Activated T-cell treated with anti-CD3 and anti-CD28 coated beads for 48 hours (primary cell): ENCODE data around the gene GNAI3.
A peak's percentile ranks its signal among the peaks of the same experiment; 100 is the strongest.

Experiments used
- DNase-seq: peaks from one replicate; pipeline ENCODE4 v3.0.0-alpha.2; 2020; ENCODE audit warnings: low read depth

Gene GNAI3

GRCh38 chr1:109546311-109547109 is 1.9 kb upstream of the GNAI3 start:
- peak; percentile 77 for DNase-seq

GRCh38 chr1:109547463-109548320 is 723 bp upstream of the GNAI3 start:
- no peak for DNase-seq

- no peak for DNase-seq
Observed at GRCh38 chr1:109556563-109556962, 8.1 kb downstream of the GNAI3 start.

DNA sequence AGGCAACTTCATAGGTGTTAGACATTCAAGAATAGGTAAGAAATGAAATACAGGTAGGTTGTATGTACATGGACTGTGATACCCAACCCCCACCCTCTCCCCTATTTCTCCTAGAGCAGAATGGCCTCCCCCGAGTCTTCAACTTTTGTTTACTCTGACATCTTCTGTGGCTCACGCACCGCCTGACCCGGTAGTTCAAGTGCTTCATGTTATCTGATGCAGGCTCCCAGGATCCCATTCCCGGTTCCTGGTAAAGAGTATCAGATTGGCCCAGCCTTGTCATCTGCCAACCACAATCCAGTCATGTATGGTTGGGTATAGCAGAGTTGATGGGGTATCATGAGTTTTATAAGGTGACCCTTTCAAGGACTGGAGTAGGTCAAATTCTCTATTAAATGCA is 9.1 kb downstream of the GNAI3 start:
- no peak for DNase-seq

DNA sequence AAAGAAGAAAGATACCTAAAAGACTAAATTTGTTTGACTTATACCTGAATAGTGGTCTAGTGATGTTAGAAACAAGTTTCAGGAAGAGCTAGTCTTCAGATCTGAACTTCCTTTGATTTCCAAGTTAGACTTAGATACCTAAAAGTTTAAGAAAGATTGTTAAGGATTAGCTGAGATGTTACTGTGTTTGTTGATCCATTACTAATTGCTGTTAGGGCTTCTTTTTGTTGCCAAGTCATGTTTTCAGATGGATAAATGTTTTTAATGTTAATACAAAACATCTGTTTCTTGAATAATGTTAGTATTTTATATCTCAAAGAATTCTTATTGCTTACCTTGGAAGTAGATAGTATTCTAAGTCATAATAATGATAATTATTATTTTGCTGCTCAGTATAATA is 11.6 kb downstream of the GNAI3 start:
- DNase-seq: no peak

DNA sequence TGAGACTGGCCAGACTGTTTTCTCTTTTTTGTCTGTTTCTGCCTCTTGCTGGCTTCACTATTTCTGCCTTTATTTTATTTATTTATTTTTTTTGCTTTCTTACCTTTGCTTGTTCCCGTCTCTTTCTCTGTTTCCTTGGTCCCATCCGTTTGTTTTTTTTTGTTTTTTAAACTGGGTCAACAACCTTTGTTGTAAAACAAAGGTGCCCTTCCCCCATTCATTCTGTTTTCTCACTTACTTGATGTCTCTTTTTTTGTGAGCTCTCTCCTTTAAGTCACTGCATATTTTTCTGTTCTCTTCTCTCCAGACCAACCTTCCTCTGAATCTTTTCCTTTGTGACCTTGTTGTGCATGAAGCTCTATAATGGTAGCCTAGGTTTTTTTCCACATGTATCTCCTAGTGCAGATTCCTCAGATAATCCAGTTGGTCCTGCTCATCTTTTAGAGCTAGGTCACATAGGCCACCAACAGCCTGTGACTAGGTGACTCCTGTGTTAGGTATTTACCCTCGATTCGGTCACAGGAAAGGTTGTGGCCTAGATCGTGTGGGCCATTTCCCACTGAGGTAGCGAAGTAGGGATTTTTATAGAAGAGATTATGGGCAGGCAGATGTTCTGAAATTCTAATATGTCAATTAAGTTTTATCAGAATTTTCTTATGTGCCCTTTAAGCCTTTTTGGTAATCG is 15.9 kb downstream of the GNAI3 start:
- no peak for DNase-seq

DNA sequence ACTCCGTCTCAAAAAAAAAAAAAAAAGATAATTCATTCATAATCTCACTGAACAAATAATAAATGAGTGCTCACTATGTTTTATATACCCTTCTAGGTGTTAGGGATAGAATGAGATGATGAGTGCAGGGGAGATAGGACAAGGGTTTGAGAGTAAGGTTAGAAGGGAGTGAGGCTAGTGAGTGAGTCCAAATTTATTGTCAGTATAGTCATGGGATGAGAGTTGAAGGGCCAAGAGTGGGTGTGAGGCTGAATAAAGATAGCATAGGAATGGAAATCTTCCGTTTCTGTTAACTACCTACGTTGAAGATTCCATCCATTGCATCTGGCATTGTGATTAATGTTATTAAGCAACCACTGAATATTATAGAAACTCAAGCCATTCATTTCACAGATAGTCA is 16.8 kb downstream of the GNAI3 start:
- no peak for DNase-seq

DNA sequence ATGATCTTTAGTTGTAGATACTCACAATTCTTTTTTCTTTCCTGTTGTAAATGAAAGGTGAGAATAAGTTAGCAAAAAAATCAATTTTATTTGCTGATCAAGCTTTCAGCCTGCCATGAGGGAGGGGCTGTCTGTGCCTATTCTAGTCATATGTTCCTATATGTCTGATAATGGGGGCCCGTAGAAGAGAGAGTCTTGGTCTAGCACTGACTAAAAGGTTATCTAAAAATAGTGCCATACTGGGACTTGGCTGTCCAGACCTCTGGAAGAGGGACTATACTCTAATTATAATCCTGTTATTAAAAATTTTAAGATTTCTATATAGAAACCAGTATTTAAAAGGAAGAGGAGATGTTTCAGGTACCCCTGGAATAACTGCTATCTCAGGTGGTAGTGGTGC is 18.6 kb downstream of the GNAI3 start:
- no peak for DNase-seq

GRCh38 chr1:109567877-109568672 is 19.7 kb downstream of the GNAI3 start:
- DNase-seq: no peak

DNA sequence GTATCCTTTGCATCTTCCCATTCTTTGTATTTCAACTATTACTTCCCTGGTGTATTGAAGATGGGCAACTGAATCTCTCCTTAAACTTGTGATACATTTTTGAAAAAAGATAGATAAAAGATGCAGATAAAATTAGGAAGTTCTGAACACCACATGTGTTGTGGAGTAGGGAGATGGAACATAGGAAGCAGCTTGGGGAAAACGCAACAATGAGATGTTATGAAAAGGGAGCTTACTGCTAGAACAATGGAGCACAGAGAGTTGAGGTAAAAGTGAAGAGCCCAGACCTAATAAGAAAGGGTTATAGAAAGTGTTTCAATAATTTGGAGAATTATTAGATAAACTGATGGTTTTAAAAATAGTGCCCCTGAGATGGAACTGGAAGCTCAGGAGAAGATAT is 20.9 kb downstream of the GNAI3 start:
- DNase-seq: no peak

- DNase-seq: no peak
Observed at GRCh38 chr1:109570414-109570813, 22.0 kb downstream of the GNAI3 start.

DNA sequence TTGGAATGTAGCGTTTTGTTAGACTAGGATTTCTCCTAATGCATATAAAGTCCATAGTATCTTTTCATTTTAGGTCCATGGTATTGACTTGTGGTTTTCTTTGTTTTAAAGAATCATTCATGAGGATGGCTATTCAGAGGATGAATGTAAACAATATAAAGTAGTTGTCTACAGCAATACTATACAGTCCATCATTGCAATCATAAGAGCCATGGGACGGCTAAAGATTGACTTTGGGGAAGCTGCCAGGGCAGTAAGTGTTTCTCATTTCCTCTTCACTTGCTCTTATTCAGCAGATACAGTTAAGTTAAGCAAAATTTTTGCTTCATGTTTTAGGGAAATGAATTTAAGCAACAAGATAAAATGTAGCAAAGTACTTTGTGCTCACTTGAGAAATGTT is 25.4 kb downstream of the GNAI3 start:
- DNase-seq: no peak

DNA sequence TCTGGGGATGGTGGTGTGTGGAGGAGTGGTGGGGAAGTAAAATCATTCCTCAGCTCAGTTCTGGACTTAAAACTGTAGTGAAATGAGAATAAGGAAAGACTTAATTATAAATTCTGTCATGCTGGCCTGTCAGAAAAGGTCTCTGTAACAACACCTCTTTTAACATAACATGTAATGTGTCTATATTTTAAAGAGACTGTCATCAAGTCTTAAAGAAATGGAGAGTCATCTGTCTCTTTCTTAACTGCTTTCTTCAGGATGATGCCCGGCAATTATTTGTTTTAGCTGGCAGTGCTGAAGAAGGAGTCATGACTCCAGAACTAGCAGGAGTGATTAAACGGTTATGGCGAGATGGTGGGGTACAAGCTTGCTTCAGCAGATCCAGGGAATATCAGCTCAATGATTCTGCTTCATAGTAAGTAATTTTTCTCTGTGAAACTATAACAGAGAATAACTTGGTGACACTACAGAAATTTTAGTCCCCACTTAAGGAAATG is 30.6 kb downstream of the GNAI3 start:
- no peak for DNase-seq

DNA sequence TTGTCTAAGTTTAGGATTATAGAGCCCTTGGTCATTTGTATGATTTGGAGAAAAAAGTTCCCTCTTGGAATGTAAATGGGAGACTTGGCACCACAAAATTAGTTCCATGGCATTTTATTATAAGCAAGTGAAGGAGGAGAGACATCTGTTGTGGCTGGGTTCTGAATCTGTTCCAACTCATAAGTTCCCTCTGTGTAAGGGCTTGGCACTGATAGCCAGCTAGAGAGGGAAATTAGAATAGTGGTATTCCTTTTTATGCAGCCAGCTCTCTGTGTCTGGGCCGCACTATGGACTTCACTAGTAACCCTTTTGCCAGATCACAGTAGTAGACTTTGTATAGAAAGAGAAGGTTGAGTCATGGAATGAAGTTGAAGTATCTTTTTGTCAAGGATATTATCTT is 31.1 kb downstream of the GNAI3 start:
- DNase-seq: no peak

DNA sequence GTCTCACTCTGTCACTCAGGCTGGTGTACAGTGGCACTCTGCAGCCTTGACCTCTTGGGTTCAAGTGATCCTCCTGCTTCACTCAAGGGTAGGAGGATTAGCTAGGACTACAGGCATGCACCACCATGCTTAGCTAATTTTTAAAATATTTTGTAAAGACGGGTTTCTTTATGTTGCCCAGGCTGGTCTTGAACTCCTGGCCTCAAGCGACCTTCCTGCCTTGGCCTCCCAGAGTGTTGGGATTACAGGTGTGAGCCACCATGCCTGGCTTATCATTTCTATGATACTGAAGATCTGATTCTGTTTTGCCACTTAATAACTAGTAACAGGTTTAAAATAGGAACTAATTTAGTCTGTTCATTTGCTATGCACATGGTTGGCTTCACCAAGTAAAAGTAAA is 33.6 kb downstream of the GNAI3 start:
- DNase-seq: no peak

- DNase-seq: no peak
Observed at GRCh38 chr1:109584766-109585165, 36.4 kb downstream of the GNAI3 start.

DNA sequence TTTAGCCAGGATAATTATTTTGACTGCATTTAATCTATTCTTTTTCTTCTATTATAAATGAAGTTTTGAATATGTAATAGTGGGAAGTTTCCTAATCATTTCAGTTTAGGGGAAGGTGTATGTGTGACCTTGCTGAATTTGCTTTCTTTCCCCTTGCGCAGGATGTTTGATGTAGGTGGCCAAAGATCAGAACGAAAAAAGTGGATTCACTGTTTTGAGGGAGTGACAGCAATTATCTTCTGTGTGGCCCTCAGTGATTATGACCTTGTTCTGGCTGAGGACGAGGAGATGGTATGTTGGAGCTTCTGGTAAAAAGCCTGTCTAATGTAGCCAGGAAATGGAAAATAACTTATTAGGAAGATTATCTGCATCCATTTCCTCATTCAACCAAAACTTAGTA is 37.6 kb downstream of the GNAI3 start:
- no peak for DNase-seq

- no peak for DNase-seq
Observed at GRCh38 chr1:109589177-109589576, 40.8 kb downstream of the GNAI3 start.

DNA sequence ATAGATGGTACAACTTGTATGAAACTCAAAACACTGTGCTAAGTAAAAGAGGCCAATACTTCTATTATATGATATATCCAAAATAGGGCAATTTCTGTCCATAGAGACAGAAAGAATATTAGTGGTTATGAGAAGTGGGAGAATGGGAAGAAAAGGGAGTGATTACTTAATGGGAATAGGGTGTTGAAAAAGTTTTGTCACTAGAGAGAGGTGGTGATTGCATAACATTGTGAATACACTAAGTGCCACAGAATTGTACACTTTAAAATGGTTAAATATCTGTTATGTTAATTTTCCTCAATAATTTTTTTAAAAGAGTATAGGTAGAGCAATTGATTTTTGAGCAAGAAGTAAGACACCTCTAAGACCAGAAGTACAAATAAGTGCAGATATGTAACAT is 41.3 kb downstream of the GNAI3 start:
- DNase-seq: no peak

DNA sequence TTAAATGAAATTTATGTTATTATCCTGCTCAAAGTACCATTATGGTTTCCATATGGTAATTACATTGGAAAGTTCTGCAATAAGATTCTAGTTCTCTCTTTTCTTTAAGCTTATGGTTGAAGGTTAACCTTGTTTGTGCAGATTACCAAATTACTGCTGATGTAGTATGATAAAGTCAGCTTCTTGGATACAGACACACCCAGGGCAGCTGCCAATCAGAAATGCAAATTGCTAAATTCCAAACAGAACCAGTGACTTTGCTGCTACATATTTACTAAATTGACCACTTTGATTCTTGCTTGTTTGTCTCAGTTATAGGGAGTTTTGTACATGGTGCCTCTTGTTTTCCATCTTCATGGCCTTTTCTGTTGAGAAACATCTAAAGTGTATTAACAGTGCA is 44.5 kb downstream of the GNAI3 start:
- no peak for DNase-seq

- no peak for DNase-seq
Observed at GRCh38 chr1:109595531-109595930, 47.1 kb downstream of the GNAI3 start.

GRCh38 chr1:109598156-109598555 is 49.7 kb downstream of the GNAI3 start:
- DNase-seq: no peak
